Spleen (tissue), 13 donors: Measurements from ENCODE around the gene MYOZ2. TPM values are rescaled to one million over a fixed set of nuclear protein-coding genes. Genes with fewer than 3 reads are reported as not detected.
A peak's percentile ranks its signal among the peaks of the same experiment; 100 is the strongest.

Experiments used
- DNase-seq: peaks from one replicate; pipeline ENCODE4 v3.0.0-alpha.2; 2020
- H3K27ac ChIP-seq, 8 donors: fragments of 200-600 bp; sonication (generic) in 7 of 8; 1 replicate in 4 of 8; 2 replicates in 4 of 8; pipeline versions ENCODE4 v1.5.0 to v1.8.0; 2016 to 2021; ENCODE audit warnings: inconsistent platforms in 4 of 8, mild to moderate bottlenecking in 4 of 8, moderate library complexity in 1 of 8
- H3K27me3 ChIP-seq, 7 donors: fragments of 200-600 bp; sonication (generic) in 6 of 7; replicated peaks in 1 of 7; 1 replicate in 4 of 7; 2 replicates in 3 of 7; pipeline versions ENCODE4 v1.5.0 to v1.8.0; 2016 to 2021; ENCODE audit warnings: inconsistent platforms in 3 of 7, mild to moderate bottlenecking in 1 of 7
- H3K36me3 ChIP-seq, 6 donors: fragments of 200-600 bp; sonication (generic) in 5 of 6; 1 replicate in 4 of 6; 2 replicates in 2 of 6; pipeline versions ENCODE4 v1.5.0 to v1.8.0; 2016 to 2021; ENCODE audit warnings: inconsistent platforms in 2 of 6
- H3K4me1 ChIP-seq, 6 donors: fragments of 200-600 bp; sonication (generic) in 5 of 6; 1 replicate in 3 of 6; 2 replicates in 3 of 6; pipeline versions ENCODE4 v1.5.0 to v1.8.0; 2016 to 2021; ENCODE audit warnings: inconsistent platforms in 3 of 6
- H3K4me3 ChIP-seq, 8 donors: fragments of 200-600 bp; sonication (generic) in 7 of 8; 1 replicate in 4 of 8; 2 replicates in 4 of 8; pipeline versions ENCODE4 v1.5.0 to v1.8.0; 2016 to 2021; ENCODE audit warnings: inconsistent platforms in 4 of 8, mild to moderate bottlenecking in 4 of 8, moderate library complexity in 2 of 8
- H3K9me3 ChIP-seq, 8 donors: fragments of 200-600 bp; sonication (generic) in 7 of 8; 1 replicate in 4 of 8; 2 replicates in 4 of 8; pipeline versions ENCODE4 v1.5.0 to v1.8.0; 2016 to 2021; ENCODE audit warnings: inconsistent platforms in 4 of 8
- CTCF ChIP-seq, 11 experiments: fragments of 200-600 bp in 7 of 11; fragments of 450-650 bp in 4 of 11; sonication (generic) in 4 of 11; IDR thresholded peaks in 8 of 11; conservative IDR thresholded peaks in 3 of 11; 1 replicate in 7 of 11; 2 replicates in 4 of 11; pipeline versions ENCODE4 v1.4.0 to v1.8.0; 2016 to 2021; ENCODE audit warnings: antibody characterized with exemption in 11 of 11, inconsistent platforms in 4 of 11, mild to moderate bottlenecking in 1 of 11
- POLR2A ChIP-seq, 3 donors: fragments of 450-650 bp; IDR thresholded peaks; one replicate each; pipeline ENCODE4 v1.5.1; 2017; ENCODE audit warnings: antibody characterized with exemption in 3 of 3, mild to moderate bottlenecking in 1 of 3
- POLR2AphosphoS5 ChIP-seq, 3 donors: sonication (generic); formaldehyde crosslinking; IDR thresholded peaks; one replicate each; pipeline ENCODE4 v1.5.1; 2017; ENCODE audit warnings: antibody characterized with exemption in 3 of 3
- WGBS, 5 donors: extraction: QIAGEN DNeasy Blood & Tissue Kit in 3 of 5; methylation state at CpG; one replicate each; pipeline versions ENCODE4 v1.1.5 to v1.1.7; 2013 to 2018; 5-methylcytosine and 5-hydroxymethylcytosine counted together
- intact Hi-C: fragments of 100-400 bp; cut with DNase I; formaldehyde crosslinking; loops from one replicate; pipeline ENCODE4 v1.15.0; 2023; ENCODE audit warnings: low total_unique reads
- long read RNA-seq, 2 donors: transcript quantifications; one replicate each; lab custom pipeline, GENCODE V29; 2026
- polyA plus RNA-seq, 3 donors: library from polyadenylated mRNA; stranded (reverse); fragments of 200-250 nt; gene quantifications; one replicate each; pipeline ENCODE4 v1.2.1, GENCODE V29; 2013
- total RNA-seq, 7 donors: library from RNA; depleted of rRNA in 3 of 7; stranded (reverse); fragments of >200 nt in 3 of 7; fragmentation: NEBNext Ultra II Directional in 4 of 7; extraction: Animal tissue kit (Norgen Biotek cat#: 25700) in 4 of 7; gene quantifications; one replicate each; pipeline versions ENCODE4 v1.1.0 to v1.2.1, GENCODE V29; 2016 to 2021
- donor health status: healthy with polysubstance abuse.
- donor health status: DM: no; HTN: no; CAD: no; lungs with moderate emphysema.
- donor health status: DM: no; HTN: no; CAD: no.
- donor health status: Bipolar disorder and iron deficiency.
- donor health status: healthy.
- donor health status: DM: no; HTN: no; CAD: no.
- donor health status: DM: yes; HTN: yes; CAD: no.

Gene MYOZ2
- total RNA-seq (under 1 TPM in 6 of 7 donors, not detected in 1; 0.26 to 0.54 (median 0.34) TPM), polyA plus RNA-seq (under 1 TPM; 0.41 to 0.43 (median 0.42) TPM)
- long read RNA-seq, donor 1 = 0 reads
- long read RNA-seq, donor 2 = 0 reads

- Histone ChIP-seq H3K4me1 (peaks cover 0 to 21% (median 15%) of the 10 kb centered on the region in 6 donors), H3K9me3 (no peaks in the 10 kb centered on the region), H3K27me3 (no peaks in the 10 kb centered on the region), H3K4me3 (no peak within 1 kb of the TSS), H3K36me3 (no peaks in the 10 kb centered on the region), H3K27ac (no peak within 1 kb of the TSS)
- TF ChIP-seq CTCF (IDR thresholded peaks at IDR 0.05 in 8 of 11, conservative IDR thresholded peaks at IDR 0.05 in 3 of 11) = no peak
- no peak for TF ChIP-seq POLR2A (IDR thresholded peaks at IDR 0.05)
- TF ChIP-seq POLR2AphosphoS5 (IDR thresholded peaks at IDR 0.05) = no peak
- DNase-seq = no peak
- intact Hi-C loops = no loop called here
- WGBS, 5 donors = 75 to 92% (median 80%) methylated on average over 2 of the region's 2 CpGs
These were observed at the start of gene MYOZ2 for GRCh38 chr4:119135721-119136121. TSS of gene MYOZ2 (plus strand) at chr4:119135832. CDS start at chr4:119136526, 694 bp downstream.

GRCh38 chr4:119087121-119087520, 48.5 kb upstream of the MYOZ2 start:
- intact Hi-C loops = no loop called here
- no peaks in the 10 kb centered on the region for H3K4me1 ChIP-seq
- H3K9me3 ChIP-seq = no peaks in the 10 kb centered on the region
- WGBS, 5 donors = 45 to 86% (median 83%) methylated on average over 3 of the region's 3 CpGs
- H3K27me3 ChIP-seq = no peaks in the 10 kb centered on the region
- H3K27ac ChIP-seq = no peak overlapping the region
- H3K4me3 ChIP-seq = no peak overlapping the region
- TF ChIP-seq POLR2A (IDR thresholded peaks at IDR 0.05) (no peak), CTCF (IDR thresholded peaks at IDR 0.05 in 8 of 11, conservative IDR thresholded peaks at IDR 0.05 in 3 of 11) (peak in 1 of 11 experiments; percentile 19), POLR2AphosphoS5 (IDR thresholded peaks at IDR 0.05) (no peak)
- no peak for DNase-seq
- H3K36me3 ChIP-seq = no peaks in the 10 kb centered on the region

- TF ChIP-seq POLR2A (IDR thresholded peaks at IDR 0.05) = no peak
- TF ChIP-seq POLR2AphosphoS5 (IDR thresholded peaks at IDR 0.05) = no peak
- no peak for TF ChIP-seq CTCF (IDR thresholded peaks at IDR 0.05 in 8 of 11, conservative IDR thresholded peaks at IDR 0.05 in 3 of 11)
- Histone ChIP-seq H3K4me1 (no peaks in the 10 kb centered on the region), H3K9me3 (no peaks in the 10 kb centered on the region), H3K27me3 (no peaks in the 10 kb centered on the region), H3K36me3 (no peaks in the 10 kb centered on the region), H3K27ac (no peak overlapping the region), H3K4me3 (no peak overlapping the region)
- intact Hi-C loops = no loop called here
- DNase-seq = no peak
- WGBS, 5 donors = 75 to 89% (median 80%) methylated on average over 5 of the region's 5 CpGs
These were observed 48.0 kb upstream of the MYOZ2 start for GRCh38 chr4:119087656-119088055.

GRCh38 chr4:119093042-119093827, 42.4 kb upstream of the MYOZ2 start:
- no peak for DNase-seq
- no peak overlapping the region for H3K27ac ChIP-seq
- H3K9me3 ChIP-seq = no peaks in the 10 kb centered on the region
- H3K36me3 ChIP-seq = no peaks in the 10 kb centered on the region
- H3K4me3 ChIP-seq = no peak overlapping the region
- WGBS, 5 donors = 57 to 76% (median 65%) methylated on average over 5 of the region's 5 CpGs
- TF ChIP-seq POLR2AphosphoS5 (IDR thresholded peaks at IDR 0.05) (no peak), CTCF (IDR thresholded peaks at IDR 0.05 in 8 of 11, conservative IDR thresholded peaks at IDR 0.05 in 3 of 11) (no peak), POLR2A (IDR thresholded peaks at IDR 0.05) (no peak)
- intact Hi-C loops = no loop called here
- peaks cover 0 to 5% (median 0%) of the 10 kb centered on the region in 6 donors for H3K4me1 ChIP-seq
- no peaks in the 10 kb centered on the region for H3K27me3 ChIP-seq
